Nephron progenitor cell (in vitro differentiated cells): ENCODE results near the gene DNAH12.

Experiments
- DNase-seq: peaks from one replicate; pipeline ENCODE4 v3.0.0; 2021
- H3K27ac Mint-ChIP-seq: 2 replicates; pipeline ENCODE4 v1.8.0; 2021; ENCODE audit warnings: mild to moderate bottlenecking, moderate library complexity, mixed read lengths
- H3K27me3 Mint-ChIP-seq: 2 replicates; pipeline ENCODE4 v1.8.0; 2021; ENCODE audit warnings: mild to moderate bottlenecking, low read depth, mixed read lengths; ENCODE audit not compliant: poor library complexity
- H3K36me3 Mint-ChIP-seq: 2 replicates; pipeline ENCODE4 v1.8.0; 2021; ENCODE audit warnings: low read depth, mixed read lengths
- H3K4me1 Mint-ChIP-seq: 2 replicates; pipeline ENCODE4 v1.8.0; 2021; ENCODE audit warnings: mixed read lengths
- H3K4me3 Mint-ChIP-seq: 2 replicates; pipeline ENCODE4 v1.8.0; 2021; ENCODE audit warnings: mild to moderate bottlenecking, moderate library complexity, mixed read lengths
- H3K9me3 Mint-ChIP-seq: 2 replicates; pipeline ENCODE4 v1.8.0; 2021; ENCODE audit warnings: mild to moderate bottlenecking, moderate library complexity, mixed read lengths
- TF ChIP-seq, protein P1 (sequence below): fragments of 200-600 bp; sonication (generic); IDR thresholded peaks from 2 replicates; pipeline ENCODE4 v1.5.0; 2021; ENCODE audit warnings: antibody characterized with exemption

The DNAH12 gene

DNA sequence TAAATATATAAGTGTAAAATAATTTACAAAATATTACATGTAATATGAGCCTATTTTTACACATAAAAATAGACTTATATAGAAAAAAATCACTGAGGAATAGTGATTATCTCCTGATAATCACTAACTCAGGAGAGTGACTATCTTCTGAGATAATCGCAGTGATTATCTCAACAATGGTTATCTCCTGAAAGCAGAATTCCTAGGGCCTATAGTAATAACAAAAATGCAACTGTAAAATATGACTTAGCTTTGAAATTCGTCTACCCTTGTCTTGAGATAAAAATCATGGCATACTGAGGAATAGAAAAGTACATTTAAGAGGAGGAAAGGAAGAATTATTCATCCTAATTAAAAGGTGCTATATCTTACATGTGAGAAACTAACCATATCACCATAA, 134.7 kb downstream of the DNAH12 start:
- TF ChIP-seq, protein P1, sequence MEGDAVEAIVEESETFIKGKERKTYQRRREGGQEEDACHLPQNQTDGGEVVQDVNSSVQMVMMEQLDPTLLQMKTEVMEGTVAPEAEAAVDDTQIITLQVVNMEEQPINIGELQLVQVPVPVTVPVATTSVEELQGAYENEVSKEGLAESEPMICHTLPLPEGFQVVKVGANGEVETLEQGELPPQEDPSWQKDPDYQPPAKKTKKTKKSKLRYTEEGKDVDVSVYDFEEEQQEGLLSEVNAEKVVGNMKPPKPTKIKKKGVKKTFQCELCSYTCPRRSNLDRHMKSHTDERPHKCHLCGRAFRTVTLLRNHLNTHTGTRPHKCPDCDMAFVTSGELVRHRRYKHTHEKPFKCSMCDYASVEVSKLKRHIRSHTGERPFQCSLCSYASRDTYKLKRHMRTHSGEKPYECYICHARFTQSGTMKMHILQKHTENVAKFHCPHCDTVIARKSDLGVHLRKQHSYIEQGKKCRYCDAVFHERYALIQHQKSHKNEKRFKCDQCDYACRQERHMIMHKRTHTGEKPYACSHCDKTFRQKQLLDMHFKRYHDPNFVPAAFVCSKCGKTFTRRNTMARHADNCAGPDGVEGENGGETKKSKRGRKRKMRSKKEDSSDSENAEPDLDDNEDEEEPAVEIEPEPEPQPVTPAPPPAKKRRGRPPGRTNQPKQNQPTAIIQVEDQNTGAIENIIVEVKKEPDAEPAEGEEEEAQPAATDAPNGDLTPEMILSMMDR: no peak
- no peaks in the 10 kb centered on the region for H3K36me3 Mint-ChIP-seq
- H3K4me3 Mint-ChIP-seq: no peak overlapping the region
- no peaks in the 10 kb centered on the region for H3K9me3 Mint-ChIP-seq
- H3K4me1 Mint-ChIP-seq: no peaks in the 10 kb centered on the region
- H3K27ac Mint-ChIP-seq: no peak overlapping the region
- peaks cover 11% of the 10 kb centered on the region for H3K27me3 Mint-ChIP-seq
- DNase-seq: no peak

- no peak overlapping the region for H3K4me3 Mint-ChIP-seq
- no peak overlapping the region for H3K27ac Mint-ChIP-seq
- peaks cover 7% of the 10 kb centered on the region for H3K27me3 Mint-ChIP-seq
- DNase-seq: no peak
- H3K36me3 Mint-ChIP-seq: peaks cover 5% of the 10 kb centered on the region
- H3K9me3 Mint-ChIP-seq: peaks cover 14% of the 10 kb centered on the region
- H3K4me1 Mint-ChIP-seq: no peaks in the 10 kb centered on the region
- TF ChIP-seq, protein P1: no peak
Measured at GRCh38 chr3:57402675-57403074, 141.5 kb downstream of the DNAH12 start.

DNA sequence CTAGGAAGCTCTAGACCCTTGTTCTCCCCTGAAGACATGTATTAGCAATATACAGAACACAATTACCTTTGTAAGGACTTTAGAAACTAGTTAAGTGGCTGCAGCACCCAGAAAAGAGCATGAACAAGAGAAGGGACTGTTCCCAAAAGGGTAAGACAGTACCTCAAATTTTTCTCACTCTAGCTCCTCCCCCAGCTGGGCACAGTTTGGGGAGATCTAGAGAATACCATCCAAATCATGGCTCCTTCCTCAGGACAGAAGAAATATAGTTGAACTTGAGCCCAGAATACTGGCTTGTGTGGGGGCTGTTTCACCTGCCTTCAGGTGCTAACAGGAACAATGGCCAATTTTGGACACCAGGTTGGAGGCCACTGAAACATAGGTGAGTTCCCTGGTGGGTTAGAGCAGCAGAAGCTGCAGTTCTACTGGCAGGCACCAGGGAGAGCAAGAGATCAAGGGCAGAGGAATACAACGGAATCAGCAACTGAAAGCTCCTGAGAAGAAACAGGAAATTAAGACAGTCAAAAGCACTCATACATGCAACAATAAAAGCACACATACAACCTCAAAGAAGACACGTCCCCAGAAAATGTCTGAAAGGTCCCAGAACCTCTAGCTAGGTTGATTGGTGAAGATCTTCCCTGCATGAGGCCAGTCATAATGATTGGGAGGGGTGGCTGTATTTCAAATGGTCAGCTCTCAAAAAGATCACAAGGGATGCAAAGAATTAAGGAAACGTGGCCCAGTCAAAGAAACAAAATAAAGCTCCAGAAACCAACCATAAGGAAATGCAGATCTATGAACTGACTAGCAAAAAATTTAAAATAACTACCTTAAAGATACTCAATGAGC, 146.7 kb downstream of the DNAH12 start:
- no peak overlapping the region for H3K27ac Mint-ChIP-seq
- peaks cover 5% of the 10 kb centered on the region for H3K36me3 Mint-ChIP-seq
- peaks cover 5% of the 10 kb centered on the region for H3K4me1 Mint-ChIP-seq
- TF ChIP-seq, protein P1: peak; percentile 49
- H3K27me3 Mint-ChIP-seq: no peaks in the 10 kb centered on the region
- peak; percentile 6 for DNase-seq
- H3K4me3 Mint-ChIP-seq: no peak overlapping the region
- peaks cover 20% of the 10 kb centered on the region for H3K9me3 Mint-ChIP-seq

DNA sequence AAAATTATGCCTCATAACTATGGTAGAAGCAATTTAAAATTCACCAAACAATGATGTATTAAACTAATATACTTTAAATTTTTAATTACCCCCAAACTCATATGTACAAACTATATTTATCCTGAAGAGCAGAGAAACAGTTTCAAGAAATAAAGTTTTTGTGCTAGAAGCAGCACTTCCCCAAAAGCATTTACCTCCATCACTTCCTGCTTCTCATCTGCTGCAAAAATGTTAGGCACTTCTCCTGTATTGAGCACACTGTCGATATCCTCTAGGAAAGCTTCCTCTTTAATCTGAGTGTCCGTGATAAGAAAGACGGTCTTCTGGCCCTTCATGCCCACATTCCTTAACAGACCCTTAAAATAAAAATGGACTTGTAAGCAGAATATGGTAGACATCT, 150.2 kb downstream of the DNAH12 start:
- no peak for DNase-seq
- Mint-ChIP-seq H3K27ac (no peak overlapping the region), H3K27me3 (no peaks in the 10 kb centered on the region)

GRCh38 chr3:57391767-57392166, 152.4 kb downstream of the DNAH12 start:
- H3K9me3 Mint-ChIP-seq: no peaks in the 10 kb centered on the region
- no peak for DNase-seq
- no peak overlapping the region for H3K4me3 Mint-ChIP-seq
- H3K36me3 Mint-ChIP-seq: no peaks in the 10 kb centered on the region
- H3K4me1 Mint-ChIP-seq: peaks cover 5% of the 10 kb centered on the region
- peaks cover 2% of the 10 kb centered on the region for H3K27me3 Mint-ChIP-seq
- TF ChIP-seq, protein P1: no peak
- H3K27ac Mint-ChIP-seq: no peak overlapping the region

More for the DNA sequence above, 150.2 kb downstream of the DNAH12 start:
- Mint-ChIP-seq H3K36me3 (peaks cover 5% of the 10 kb centered on the region), H3K4me1 (peaks cover 5% of the 10 kb centered on the region), H3K9me3 (peaks cover 17% of the 10 kb centered on the region), H3K4me3 (no peak overlapping the region)
- TF ChIP-seq, protein P1: no peak

DNA sequence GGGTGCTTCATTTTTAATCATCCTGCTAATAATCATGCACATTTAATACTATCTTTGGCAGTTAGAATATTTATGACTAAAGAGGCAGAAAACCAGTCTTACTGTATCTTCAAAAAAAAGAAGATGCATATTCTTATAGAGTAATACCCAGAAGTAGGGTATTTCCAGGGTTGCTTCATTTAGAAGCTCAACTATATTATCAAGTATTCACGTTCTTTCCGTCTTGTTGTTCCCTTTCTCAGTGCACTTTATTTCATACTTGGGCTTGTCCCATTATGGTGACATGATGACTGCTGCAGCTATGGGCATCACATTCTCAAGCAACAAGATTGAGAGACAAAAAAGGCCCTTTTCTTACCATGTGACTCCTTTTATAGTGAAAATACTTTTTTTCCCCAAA, 154.9 kb downstream of the DNAH12 start:
- no peak for DNase-seq
- no peaks in the 10 kb centered on the region for H3K9me3 Mint-ChIP-seq
- H3K27me3 Mint-ChIP-seq: peaks cover 2% of the 10 kb centered on the region
- TF ChIP-seq, protein P1: no peak
- H3K27ac Mint-ChIP-seq: no peak overlapping the region
- H3K4me3 Mint-ChIP-seq: no peak overlapping the region
- peaks cover 4% of the 10 kb centered on the region for H3K4me1 Mint-ChIP-seq
- H3K36me3 Mint-ChIP-seq: no peaks in the 10 kb centered on the region
